22Rv1 (cell line): ENCODE results near the gene PCDHB12.
A peak's percentile ranks its signal among the peaks of the same experiment; 100 is the strongest.
"Not testable (repeated sequence)": the region's sequence is repeated elsewhere in the genome, so short reads cannot be mapped to it uniquely, and the experiment has no call there.

Experiments used
- CTCF ChIP-seq: fragments of 450-650 bp; IDR thresholded peaks from 2 replicates; pipeline ENCODE4 v1.5.1; 2017; ENCODE audit warnings: mild to moderate bottlenecking
- ZFX ChIP-seq: fragments of 450-650 bp; IDR thresholded peaks from 2 replicates; pipeline ENCODE4 v1.6.1; 2017; ENCODE audit warnings: antibody characterized with exemption, borderline replicate concordance

GRCh38 chr5:141213656-141214339, 5.3 kb downstream of the PCDHB12 start, which contains the start of gene PCDHB13:
- peak; percentile 78 for TF ChIP-seq CTCF
- TF ChIP-seq ZFX, result not testable (repeated sequence)
